GM12878 (cell line): Measurements from ENCODE around the gene ARHGEF17. TPM values are rescaled to one million over a fixed set of nuclear protein-coding genes. Genes with fewer than 3 reads are reported as not detected.

ENCODE experiments used
- ATAC-seq: fragments of 200-7000 bp; cut with Tn5 transposase; 3 replicates; pipeline ENCODE4 v1.9.1; 2020; ENCODE audit warnings: mild to moderate bottlenecking, moderate library complexity
- BruUV-seq: library from RNA; stranded (reverse); fragments of 400-500 nt; replicated peaks from 2 replicates; lab custom pipeline; 2021; lab: Mats Ljungman, UMichigan
- CTCF ChIA-PET: fragments of 300-600 bp; sonication (Branson Sonifier 250); formaldehyde crosslinking; extraction: SDS; loops from one replicate; lab custom pipeline; 2021; ENCODE audit warnings: inconsistent platforms; lab: Yijun Ruan, JAX
- POLR2A ChIA-PET: fragments of 350-600 bp; formaldehyde crosslinking; extraction: SDS; loops from one replicate; lab custom pipeline; 2021; ENCODE audit warnings: inconsistent platforms; lab: Charles Lee
- RAD21 ChIA-PET: fragments of 300-600 bp; sonication (Branson Sonifier 250); formaldehyde crosslinking; loops from one replicate; lab custom pipeline; 2023; ENCODE audit warnings: antibody characterized with exemption; ENCODE audit not compliant: unreplicated experiment; lab: Charles Lee
- SMC1A ChIA-PET: fragments of 300-600 bp; sonication (Branson Sonifier 250); formaldehyde crosslinking; loops from one replicate; lab custom pipeline; 2023; ENCODE audit not compliant: unreplicated experiment, uncharacterized antibody; lab: Charles Lee
- DNase-seq: peaks from one replicate; pipeline ENCODE4 v3.0.0-alpha.2; 2011; ENCODE audit warnings: low read depth, low spot score
- FAIRE-seq: peaks from 3 replicates; lab custom pipeline; 2011; peaks lifted over from hg19 to GRCh38; lab: Jason Lieb, UNC
- H2AFZ ChIP-seq: 2 replicates; pipeline ENCODE4 v1.6.0; 2011; ENCODE audit warnings: low read depth, low read length, control low read depth; ENCODE audit not compliant: control insufficient read depth
- H3K27ac ChIP-seq: 2 replicates; pipeline ENCODE4 v1.5.1; 2011; ENCODE audit warnings: control low read depth; ENCODE audit not compliant: control insufficient read depth, insufficient read depth
- H3K27me3 ChIP-seq, 2 experiments: replicated peaks in 1 of 2; 2 replicates each; pipeline versions ENCODE4 v1.6.0 to v1.6.1; 2011; ENCODE audit warnings: low read length in 1 of 2; ENCODE audit not compliant: control insufficient read depth in 2 of 2, insufficient read depth in 2 of 2
- H3K36me3 ChIP-seq, 2 experiments: 2 replicates each; pipeline ENCODE4 v1.5.1; 2011; ENCODE audit warnings: low read length in 1 of 2; ENCODE audit not compliant: control insufficient read depth in 2 of 2, insufficient read depth in 2 of 2
- H3K4me1 ChIP-seq: 2 replicates; pipeline ENCODE4 v1.6.1; 2011; ENCODE audit warnings: mild to moderate bottlenecking, low read length, moderate library complexity, mixed read lengths; ENCODE audit not compliant: control insufficient read depth, insufficient read depth
- H3K4me2 ChIP-seq: 2 replicates; pipeline ENCODE4 v1.6.0; 2011; ENCODE audit warnings: control low read depth; ENCODE audit not compliant: control insufficient read depth, insufficient read depth
- H3K4me3 ChIP-seq: fragments of 200-600 bp; sonication (generic); 2 replicates; pipeline ENCODE4 v1.5.1; 2016
- H3K79me2 ChIP-seq: 2 replicates; pipeline ENCODE4 v1.6.0; 2011; ENCODE audit warnings: low read length; ENCODE audit not compliant: control insufficient read depth, insufficient read depth
- H3K9ac ChIP-seq: 2 replicates; pipeline ENCODE4 v1.8.0; 2011; ENCODE audit warnings: low read length, control low read depth, mixed read lengths; ENCODE audit not compliant: control insufficient read depth, insufficient read depth
- H3K9me3 ChIP-seq: replicated peaks from 3 replicates; pipeline ENCODE4 v1.5.1; 2011; ENCODE audit warnings: mild to moderate bottlenecking, low read length; ENCODE audit not compliant: control insufficient read depth, insufficient read depth
- H4K20me1 ChIP-seq: 2 replicates; pipeline ENCODE4 v1.6.0; 2011; ENCODE audit not compliant: control insufficient read depth, insufficient read depth
- E4F1 ChIP-seq: fragments of 450-650 bp; IDR thresholded peaks from 2 replicates; pipeline ENCODE4 v1.6.1; 2018; ENCODE audit warnings: borderline replicate concordance, mild to moderate bottlenecking; ENCODE audit not compliant: partially characterized antibody
- FOXM1 ChIP-seq: IDR thresholded peaks from 2 replicates; pipeline ENCODE4 v1.6.1; 2012; ENCODE audit warnings: low read depth, mild to moderate bottlenecking, inconsistent platforms, low read length, moderate library complexity
- MEF2B ChIP-seq: fragments of 450-650 bp; IDR thresholded peaks from 2 replicates; pipeline ENCODE4 v1.6.1; 2018; ENCODE audit warnings: mild to moderate bottlenecking, moderate library complexity; ENCODE audit not compliant: partially characterized antibody, poor library complexity, severe bottlenecking
- MYB ChIP-seq: fragments of 150-350 bp; IDR thresholded peaks from 2 replicates; pipeline ENCODE4 v1.6.1; 2014; ENCODE audit warnings: mild to moderate bottlenecking, low read depth, low read length, borderline replicate concordance
- MYC ChIP-seq: IDR thresholded peaks from 2 replicates; pipeline ENCODE4 v1.6.1; 2011; ENCODE audit warnings: mild to moderate bottlenecking, low read length, moderate library complexity, inconsistent platforms; ENCODE audit not compliant: insufficient read depth, insufficient replicate concordance, insufficient read length, severe bottlenecking
- SPI1 ChIP-seq: IDR thresholded peaks from 2 replicates; pipeline ENCODE4 v1.6.1; 2011; ENCODE audit warnings: low read depth, mild to moderate bottlenecking, low read length, moderate library complexity, borderline replicate concordance; ENCODE audit not compliant: insufficient read depth
- WGBS: methylation state at CpG from one replicate; pipeline ENCODE4 v1.1.6; 2016; ENCODE audit warnings: low lambda C conversion rate; ENCODE audit not compliant: insufficient replicate concordance, insufficient coverage; ENCODE audit errors: missing lambda C conversion rate; 5-methylcytosine and 5-hydroxymethylcytosine counted together
- in situ Hi-C: fragments of 300-500 bp; cut with MboI; formaldehyde crosslinking; loops from 9 replicates; pipeline ENCODE4 v1.14.3; 2018; ENCODE audit warnings: mixed read lengths
- intact Hi-C: fragments of 100-400 bp; cut with micrococcal nuclease; formaldehyde crosslinking; loops from one replicate; pipeline ENCODE4 v1.14.2; 2022; ENCODE audit not compliant: unreplicated experiment
- polyA plus RNA-seq, 11 experiments: library from polyadenylated mRNA; depleted of rRNA in 4 of 11; unstranded in 6 of 11; stranded (reverse) in 5 of 11; fragments of >200 nt; fragmentation: Nextera tagmentation in 4 of 11; fragmentation: Illumina TruSeq in 1 of 11; extraction: Ambion mirVana in 4 of 11; extraction: Trizol in 1 of 11; gene quantifications; 1 replicate in 1 of 11; 2 replicates in 10 of 11; pipeline versions ENCODE4 v1.2.1 to v1.2.3, GENCODE V29; 2011 to 2016; ENCODE audit warnings: inconsistent platforms in 2 of 11, missing spikeins in 2 of 11, low read depth in 1 of 11
- total RNA-seq, 4 experiments: library from RNA; depleted of rRNA in 3 of 4; stranded (reverse); fragments of >200 nt in 3 of 4; fragmentation: Illumina TruSeq in 1 of 4; extraction: Trizol in 1 of 4; gene quantifications; 2 replicates each; pipeline versions ENCODE4 v1.2.1 to v1.2.3, GENCODE V29; 2013 to 2021
- TF ChIP-seq, protein P1 (sequence below): fragments of 450-650 bp; IDR thresholded peaks from 2 replicates; pipeline ENCODE4 v1.6.1; 2017; ENCODE audit warnings: borderline replicate concordance
- TF ChIP-seq, protein P2 (sequence below): fragments of 150-350 bp; IDR thresholded peaks from 2 replicates; pipeline ENCODE4 v1.6.1; 2016; ENCODE audit warnings: low read depth, low read length
- TF ChIP-seq, protein P3 (sequence below): fragments of 450-650 bp; IDR thresholded peaks from 2 replicates; pipeline ENCODE4 v1.6.1; 2017; ENCODE audit warnings: mild to moderate bottlenecking, moderate library complexity

ARHGEF17 gene
- total and polyA plus RNA-seq, 10 of the 15 experiments (the other 5 are each of a cell fraction or from before 2014, with no cell fraction given), result 0.15 to 11.0 (median 1.7) TPM

DNA sequence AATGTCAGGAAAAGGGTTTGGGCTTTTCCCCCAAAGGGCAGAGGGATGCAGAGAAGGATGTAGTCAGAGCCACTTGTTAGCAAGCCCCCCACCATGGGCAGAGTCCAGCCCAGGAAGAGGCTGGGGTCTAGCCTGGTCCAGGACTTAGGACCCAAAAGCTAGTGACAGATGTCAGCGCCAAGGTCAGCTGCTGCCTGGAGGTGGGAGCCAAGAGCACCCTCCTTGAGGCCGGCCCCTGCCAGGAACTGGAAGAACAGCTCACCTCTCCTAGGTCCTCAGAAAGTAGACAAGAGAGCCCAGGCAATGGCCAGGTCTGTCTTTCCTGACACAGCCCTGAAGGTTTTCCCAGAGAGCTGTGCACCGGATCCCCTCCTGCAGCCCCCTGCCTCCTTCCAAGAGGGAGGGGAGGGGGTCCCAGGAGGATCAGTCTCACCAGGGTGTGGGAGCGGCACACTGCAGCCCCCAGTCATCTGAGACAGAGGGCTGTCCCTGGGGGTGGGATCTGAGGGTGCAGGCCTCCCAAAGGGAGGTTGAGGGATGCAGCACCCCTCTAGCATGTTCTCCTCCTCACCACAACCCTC is 14.6 kb upstream of the ARHGEF17 start:
- Histone ChIP-seq H4K20me1 (no peaks in the 10 kb centered on the region), H3K9me3 (no peaks in the 10 kb centered on the region), H2AFZ (no peak overlapping the region), H3K79me2 (no peaks in the 10 kb centered on the region), H3K36me3 (no peaks in the 10 kb centered on the region), H3K4me3 (no peak overlapping the region), H3K4me2 (no peak overlapping the region), H3K4me1 (peaks cover 15% of the 10 kb centered on the region), H3K27ac (no peak overlapping the region), H3K27me3 (no peaks in the 10 kb centered on the region; a peak in 2 of 4 replicates), H3K9ac (no peak overlapping the region)
- POLR2A ChIA-PET, result no interaction called here
- FAIRE-seq, result no peak
- no peak for DNase-seq
- intact Hi-C loops (no loop called here), in situ Hi-C loops (loop anchor here (5.0 kb wide), 1 partner anchor 44 kb away; no protein-coding TSS in a partner anchor)
- RAD21 ChIA-PET, result interaction anchor here (0.8 to 1.3 kb wide), 2 partner anchors 10 to 42 kb away, joined by 3 read pairs; no protein-coding TSS in a partner anchor
- no TSS peak for BruUV-seq
- SMC1A ChIA-PET, result interaction anchor here (1.1 to 2.3 kb wide), 3 partner anchors 15 to 58 kb away, joined by 3 to 11 read pairs (median 8); partner anchors contain the start of gene ARHGEF17
- 49% methylated on average over 4 of the region's 4 CpGs for WGBS
- ATAC-seq, result no peak
- CTCF ChIA-PET, result interaction anchor here (1.1 to 17.3 kb wide), 6 partner anchors 11 to 366 kb away, joined by 4 to 326 read pairs (median 55); partner anchors contain the start of gene ARHGEF17
- TF ChIP-seq SPI1 (no peak), MYC (no peak), MEF2B (no peak), MYB (no peak), FOXM1 (no peak), E4F1 (no peak)
- TF ChIP-seq, protein P1, sequence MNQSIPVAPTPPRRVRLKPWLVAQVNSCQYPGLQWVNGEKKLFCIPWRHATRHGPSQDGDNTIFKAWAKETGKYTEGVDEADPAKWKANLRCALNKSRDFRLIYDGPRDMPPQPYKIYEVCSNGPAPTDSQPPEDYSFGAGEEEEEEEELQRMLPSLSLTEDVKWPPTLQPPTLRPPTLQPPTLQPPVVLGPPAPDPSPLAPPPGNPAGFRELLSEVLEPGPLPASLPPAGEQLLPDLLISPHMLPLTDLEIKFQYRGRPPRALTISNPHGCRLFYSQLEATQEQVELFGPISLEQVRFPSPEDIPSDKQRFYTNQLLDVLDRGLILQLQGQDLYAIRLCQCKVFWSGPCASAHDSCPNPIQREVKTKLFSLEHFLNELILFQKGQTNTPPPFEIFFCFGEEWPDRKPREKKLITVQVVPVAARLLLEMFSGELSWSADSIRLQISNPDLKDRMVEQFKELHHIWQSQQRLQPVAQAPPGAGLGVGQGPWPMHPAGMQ, result no peak
- TF ChIP-seq, protein P2, sequence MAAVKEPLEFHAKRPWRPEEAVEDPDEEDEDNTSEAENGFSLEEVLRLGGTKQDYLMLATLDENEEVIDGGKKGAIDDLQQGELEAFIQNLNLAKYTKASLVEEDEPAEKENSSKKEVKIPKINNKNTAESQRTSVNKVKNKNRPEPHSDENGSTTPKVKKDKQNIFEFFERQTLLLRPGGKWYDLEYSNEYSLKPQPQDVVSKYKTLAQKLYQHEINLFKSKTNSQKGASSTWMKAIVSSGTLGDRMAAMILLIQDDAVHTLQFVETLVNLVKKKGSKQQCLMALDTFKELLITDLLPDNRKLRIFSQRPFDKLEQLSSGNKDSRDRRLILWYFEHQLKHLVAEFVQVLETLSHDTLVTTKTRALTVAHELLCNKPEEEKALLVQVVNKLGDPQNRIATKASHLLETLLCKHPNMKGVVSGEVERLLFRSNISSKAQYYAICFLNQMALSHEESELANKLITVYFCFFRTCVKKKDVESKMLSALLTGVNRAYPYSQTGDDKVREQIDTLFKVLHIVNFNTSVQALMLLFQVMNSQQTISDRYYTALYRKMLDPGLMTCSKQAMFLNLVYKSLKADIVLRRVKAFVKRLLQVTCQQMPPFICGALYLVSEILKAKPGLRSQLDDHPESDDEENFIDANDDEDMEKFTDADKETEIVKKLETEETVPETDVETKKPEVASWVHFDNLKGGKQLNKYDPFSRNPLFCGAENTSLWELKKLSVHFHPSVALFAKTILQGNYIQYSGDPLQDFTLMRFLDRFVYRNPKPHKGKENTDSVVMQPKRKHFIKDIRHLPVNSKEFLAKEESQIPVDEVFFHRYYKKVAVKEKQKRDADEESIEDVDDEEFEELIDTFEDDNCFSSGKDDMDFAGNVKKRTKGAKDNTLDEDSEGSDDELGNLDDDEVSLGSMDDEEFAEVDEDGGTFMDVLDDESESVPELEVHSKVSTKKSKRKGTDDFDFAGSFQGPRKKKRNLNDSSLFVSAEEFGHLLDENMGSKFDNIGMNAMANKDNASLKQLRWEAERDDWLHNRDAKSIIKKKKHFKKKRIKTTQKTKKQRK, result no peak
- TF ChIP-seq, protein P3, sequence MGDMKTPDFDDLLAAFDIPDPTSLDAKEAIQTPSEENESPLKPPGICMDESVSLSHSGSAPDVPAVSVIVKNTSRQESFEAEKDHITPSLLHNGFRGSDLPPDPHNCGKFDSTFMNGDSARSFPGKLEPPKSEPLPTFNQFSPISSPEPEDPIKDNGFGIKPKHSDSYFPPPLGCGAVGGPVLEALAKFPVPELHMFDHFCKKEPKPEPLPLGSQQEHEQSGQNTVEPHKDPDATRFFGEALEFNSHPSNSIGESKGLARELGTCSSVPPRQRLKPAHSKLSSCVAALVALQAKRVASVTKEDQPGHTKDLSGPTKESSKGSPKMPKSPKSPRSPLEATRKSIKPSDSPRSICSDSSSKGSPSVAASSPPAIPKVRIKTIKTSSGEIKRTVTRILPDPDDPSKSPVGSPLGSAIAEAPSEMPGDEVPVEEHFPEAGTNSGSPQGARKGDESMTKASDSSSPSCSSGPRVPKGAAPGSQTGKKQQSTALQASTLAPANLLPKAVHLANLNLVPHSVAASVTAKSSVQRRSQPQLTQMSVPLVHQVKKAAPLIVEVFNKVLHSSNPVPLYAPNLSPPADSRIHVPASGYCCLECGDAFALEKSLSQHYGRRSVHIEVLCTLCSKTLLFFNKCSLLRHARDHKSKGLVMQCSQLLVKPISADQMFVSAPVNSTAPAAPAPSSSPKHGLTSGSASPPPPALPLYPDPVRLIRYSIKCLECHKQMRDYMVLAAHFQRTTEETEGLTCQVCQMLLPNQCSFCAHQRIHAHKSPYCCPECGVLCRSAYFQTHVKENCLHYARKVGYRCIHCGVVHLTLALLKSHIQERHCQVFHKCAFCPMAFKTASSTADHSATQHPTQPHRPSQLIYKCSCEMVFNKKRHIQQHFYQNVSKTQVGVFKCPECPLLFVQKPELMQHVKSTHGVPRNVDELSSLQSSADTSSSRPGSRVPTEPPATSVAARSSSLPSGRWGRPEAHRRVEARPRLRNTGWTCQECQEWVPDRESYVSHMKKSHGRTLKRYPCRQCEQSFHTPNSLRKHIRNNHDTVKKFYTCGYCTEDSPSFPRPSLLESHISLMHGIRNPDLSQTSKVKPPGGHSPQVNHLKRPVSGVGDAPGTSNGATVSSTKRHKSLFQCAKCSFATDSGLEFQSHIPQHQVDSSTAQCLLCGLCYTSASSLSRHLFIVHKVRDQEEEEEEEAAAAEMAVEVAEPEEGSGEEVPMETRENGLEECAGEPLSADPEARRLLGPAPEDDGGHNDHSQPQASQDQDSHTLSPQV, result no peak
